Type B pancreatic cell (in vitro differentiated cells): ENCODE results near the gene PRMT5. TPM values are rescaled to one million over a fixed set of nuclear protein-coding genes. Genes with fewer than 3 reads are reported as not detected.

Experiments used
- DNase-seq: peaks from one replicate; pipeline ENCODE4 v3.0.0; 2021; ENCODE audit warnings: mixed read lengths; ENCODE audit not compliant: unreplicated experiment; ENCODE audit errors: extremely low spot score
- H3K27ac Mint-ChIP-seq: 2 replicates; pipeline ENCODE4 v1.8.0; 2021; ENCODE audit warnings: mild to moderate bottlenecking, mixed read lengths
- H3K27me3 Mint-ChIP-seq: 2 replicates; pipeline ENCODE4 v1.8.0; 2021; ENCODE audit warnings: mixed read lengths
- H3K36me3 Mint-ChIP-seq: 2 replicates; pipeline ENCODE4 v1.8.0; 2021; ENCODE audit warnings: mixed read lengths
- H3K4me1 Mint-ChIP-seq: one replicate; pipeline ENCODE4 v1.8.0; 2021; ENCODE audit warnings: mixed read lengths; ENCODE audit not compliant: unreplicated experiment
- H3K4me3 Mint-ChIP-seq: 2 replicates; pipeline ENCODE4 v1.8.0; 2021; ENCODE audit warnings: mild to moderate bottlenecking, mixed read lengths
- H3K9me3 Mint-ChIP-seq: 2 replicates; pipeline ENCODE4 v1.8.0; 2021; ENCODE audit warnings: mixed read lengths
- total RNA-seq: library from RNA; stranded (reverse); gene quantifications from 2 replicates; pipeline ENCODE4 v1.2.1, GENCODE V29; 2021; ENCODE audit warnings: low replicate concordance
- TF ChIP-seq, protein P1 (sequence below): fragments of 200-600 bp; sonication (generic); conservative IDR thresholded peaks from 2 replicates; pipeline ENCODE4 v1.5.0; 2021; ENCODE audit warnings: antibody characterized with exemption, mild to moderate bottlenecking

PRMT5 gene
- total RNA-seq, 1 donor from 2014 or later = 134 TPM

DNA sequence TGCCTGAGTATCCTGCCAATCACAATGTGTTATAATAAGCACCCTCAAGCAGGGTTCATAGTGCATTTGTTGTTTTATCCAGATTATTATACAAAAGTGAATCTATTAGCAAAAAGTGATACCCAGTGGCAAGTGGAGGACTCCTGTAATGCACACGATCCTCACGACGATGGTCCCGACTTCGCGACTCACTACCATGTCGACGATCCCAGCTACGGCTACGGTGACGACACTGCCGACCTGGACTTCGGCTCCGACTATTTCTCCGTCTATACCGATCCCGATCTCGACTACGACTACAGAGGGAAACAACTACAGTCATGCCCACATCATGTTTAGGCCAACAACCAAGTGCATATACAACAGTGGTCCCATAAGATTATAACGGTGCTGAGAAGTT is 23.1 kb downstream of the PRMT5 start:
- no peaks in the 10 kb centered on the region for H3K27me3 Mint-ChIP-seq
- DNase-seq = no peak

DNA sequence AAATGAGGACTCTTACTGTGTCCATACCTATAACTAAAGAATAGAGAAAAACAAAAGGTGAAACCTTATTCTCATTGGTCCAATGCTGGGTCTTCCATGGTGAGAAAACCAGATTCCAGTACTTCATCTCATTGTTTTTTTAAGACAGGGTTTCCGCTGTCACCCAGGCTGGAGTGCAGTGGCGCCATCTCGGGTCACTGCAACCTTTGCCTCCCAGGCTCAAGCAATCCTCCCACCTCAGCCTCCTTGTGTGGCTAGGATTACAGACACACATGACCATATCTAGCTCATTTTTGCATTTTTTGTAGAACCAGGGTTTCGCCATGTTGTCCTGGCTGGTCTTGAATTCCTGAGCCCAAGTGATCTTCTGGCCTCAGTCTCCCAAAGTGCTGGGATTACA is 23.5 kb downstream of the PRMT5 start:
- Mint-ChIP-seq H3K4me1 (no peaks in the 10 kb centered on the region), H3K27ac (no peak overlapping the region), H3K9me3 (no peaks in the 10 kb centered on the region), H3K36me3 (peaks cover 40% of the 10 kb centered on the region), H3K27me3 (no peaks in the 10 kb centered on the region), H3K4me3 (no peak overlapping the region)
- TF ChIP-seq, protein P1, sequence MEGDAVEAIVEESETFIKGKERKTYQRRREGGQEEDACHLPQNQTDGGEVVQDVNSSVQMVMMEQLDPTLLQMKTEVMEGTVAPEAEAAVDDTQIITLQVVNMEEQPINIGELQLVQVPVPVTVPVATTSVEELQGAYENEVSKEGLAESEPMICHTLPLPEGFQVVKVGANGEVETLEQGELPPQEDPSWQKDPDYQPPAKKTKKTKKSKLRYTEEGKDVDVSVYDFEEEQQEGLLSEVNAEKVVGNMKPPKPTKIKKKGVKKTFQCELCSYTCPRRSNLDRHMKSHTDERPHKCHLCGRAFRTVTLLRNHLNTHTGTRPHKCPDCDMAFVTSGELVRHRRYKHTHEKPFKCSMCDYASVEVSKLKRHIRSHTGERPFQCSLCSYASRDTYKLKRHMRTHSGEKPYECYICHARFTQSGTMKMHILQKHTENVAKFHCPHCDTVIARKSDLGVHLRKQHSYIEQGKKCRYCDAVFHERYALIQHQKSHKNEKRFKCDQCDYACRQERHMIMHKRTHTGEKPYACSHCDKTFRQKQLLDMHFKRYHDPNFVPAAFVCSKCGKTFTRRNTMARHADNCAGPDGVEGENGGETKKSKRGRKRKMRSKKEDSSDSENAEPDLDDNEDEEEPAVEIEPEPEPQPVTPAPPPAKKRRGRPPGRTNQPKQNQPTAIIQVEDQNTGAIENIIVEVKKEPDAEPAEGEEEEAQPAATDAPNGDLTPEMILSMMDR = no peak
- DNase-seq = no peak

More for the DNA sequence above, 23.1 kb downstream of the PRMT5 start:
- H3K36me3 Mint-ChIP-seq = peaks cover 38% of the 10 kb centered on the region
- H3K9me3 Mint-ChIP-seq = no peaks in the 10 kb centered on the region
- no peak overlapping the region for H3K4me3 Mint-ChIP-seq
- H3K4me1 Mint-ChIP-seq = no peaks in the 10 kb centered on the region
- no peak overlapping the region for H3K27ac Mint-ChIP-seq
- TF ChIP-seq, protein P1 = no peak

DNA sequence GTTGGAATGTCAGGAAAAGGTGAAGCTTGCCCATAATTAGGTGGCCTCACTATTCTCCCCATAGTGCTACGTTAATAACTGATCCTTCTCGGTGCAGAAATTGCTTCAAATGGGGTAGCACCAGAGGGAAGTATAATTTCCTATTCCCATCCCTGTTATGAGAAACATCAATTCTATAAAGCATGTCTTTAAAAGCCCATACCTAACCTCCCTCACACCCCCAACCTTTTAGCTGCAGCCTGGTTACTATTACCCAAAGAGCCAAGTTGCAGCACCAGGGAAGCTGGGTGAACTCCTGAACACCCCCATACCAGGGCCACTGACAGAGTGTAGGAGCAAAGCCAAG is 25.5 kb downstream of the PRMT5 start:
- Mint-ChIP-seq H3K9me3 (no peaks in the 10 kb centered on the region), H3K27me3 (no peaks in the 10 kb centered on the region), H3K4me1 (no peaks in the 10 kb centered on the region), H3K27ac (no peak overlapping the region), H3K36me3 (peaks cover 38% of the 10 kb centered on the region), H3K4me3 (no peak overlapping the region)
- no peak for DNase-seq
- TF ChIP-seq, protein P1 = no peak

DNA sequence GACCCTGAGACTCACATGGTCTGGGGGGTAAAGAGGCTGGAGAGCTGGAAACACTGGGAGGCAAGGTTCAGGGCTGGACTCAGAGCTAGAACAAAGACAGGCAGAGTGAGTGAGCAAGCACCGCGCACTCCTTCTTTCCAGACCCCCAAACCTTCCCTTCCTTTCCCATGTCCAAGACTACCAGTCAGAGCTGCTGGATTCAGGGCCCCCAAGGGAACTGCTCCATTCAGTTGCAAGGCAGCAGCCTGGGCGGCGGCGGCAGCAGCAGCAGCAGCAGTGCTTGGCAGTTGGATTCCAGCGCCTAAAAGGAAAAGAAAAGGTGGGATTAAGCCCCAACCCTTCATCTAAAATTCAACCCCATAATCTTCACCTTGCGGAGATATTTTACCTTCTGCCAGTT is 27.4 kb downstream of the PRMT5 start:
- TF ChIP-seq, protein P1 = no peak
- no peak for DNase-seq
- Mint-ChIP-seq H3K9me3 (no peaks in the 10 kb centered on the region), H3K4me3 (no peak overlapping the region), H3K27ac (no peak overlapping the region), H3K27me3 (no peaks in the 10 kb centered on the region), H3K4me1 (peaks cover 4% of the 10 kb centered on the region), H3K36me3 (peaks cover 38% of the 10 kb centered on the region)

DNA sequence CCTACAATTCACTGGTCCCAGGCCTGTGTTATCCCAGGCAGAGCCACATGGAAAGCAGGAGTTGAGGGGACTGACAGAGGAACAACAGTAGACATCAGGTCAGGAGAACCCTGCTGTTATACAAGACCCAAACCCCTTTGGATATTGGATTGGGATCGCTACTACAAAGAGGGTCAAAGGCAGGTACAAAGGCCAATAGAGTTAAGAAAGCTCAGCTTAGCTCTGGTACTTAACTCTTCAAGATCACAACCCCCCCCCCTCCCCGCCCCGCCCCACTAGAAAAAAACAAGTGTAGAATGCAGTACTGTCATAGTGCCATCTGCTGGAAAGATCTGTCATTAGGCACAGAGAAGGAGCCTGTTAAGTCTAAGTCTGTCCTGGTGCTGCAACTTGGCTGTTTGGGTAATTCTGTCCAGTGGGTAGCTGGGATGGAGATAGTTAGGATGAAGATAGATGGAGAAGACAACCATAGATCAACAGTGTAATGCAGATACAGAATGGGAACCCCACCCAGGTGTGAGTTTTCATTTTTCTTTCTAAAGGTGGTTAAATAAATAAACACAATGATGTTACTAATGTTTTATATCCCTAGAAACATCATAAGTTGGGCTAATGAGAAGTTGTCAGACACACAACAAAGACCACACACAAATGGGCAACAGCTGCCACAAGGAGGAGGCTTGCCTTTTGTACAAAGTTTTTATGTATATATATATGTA is 28.9 kb downstream of the PRMT5 start:
- no peak overlapping the region for H3K4me3 Mint-ChIP-seq
- no peak overlapping the region for H3K27ac Mint-ChIP-seq

More for the DNA sequence above, 28.9 kb downstream of the PRMT5 start:
- peaks cover 4% of the 10 kb centered on the region for H3K4me1 Mint-ChIP-seq
- TF ChIP-seq, protein P1 = peak; percentile 73
- no peak for DNase-seq
- H3K9me3 Mint-ChIP-seq = no peaks in the 10 kb centered on the region
- H3K27me3 Mint-ChIP-seq = no peaks in the 10 kb centered on the region
- peaks cover 27% of the 10 kb centered on the region for H3K36me3 Mint-ChIP-seq
